SK-N-MC (cell line): Measurements from ENCODE around the gene TUBB4A.

ENCODE experiments used
- EZH2 ChIP-seq: fragments of 200-600 bp; sonication (generic); IDR thresholded peaks from one replicate; pipeline ENCODE4 v1.6.1; 2017; ENCODE audit warnings: antibody characterized with exemption
- POLR2AphosphoS5 ChIP-seq: IDR thresholded peaks from 2 replicates; pipeline ENCODE4 v1.6.1; 2012; ENCODE audit warnings: mild to moderate bottlenecking, low read depth, low read length, borderline replicate concordance

DNA sequence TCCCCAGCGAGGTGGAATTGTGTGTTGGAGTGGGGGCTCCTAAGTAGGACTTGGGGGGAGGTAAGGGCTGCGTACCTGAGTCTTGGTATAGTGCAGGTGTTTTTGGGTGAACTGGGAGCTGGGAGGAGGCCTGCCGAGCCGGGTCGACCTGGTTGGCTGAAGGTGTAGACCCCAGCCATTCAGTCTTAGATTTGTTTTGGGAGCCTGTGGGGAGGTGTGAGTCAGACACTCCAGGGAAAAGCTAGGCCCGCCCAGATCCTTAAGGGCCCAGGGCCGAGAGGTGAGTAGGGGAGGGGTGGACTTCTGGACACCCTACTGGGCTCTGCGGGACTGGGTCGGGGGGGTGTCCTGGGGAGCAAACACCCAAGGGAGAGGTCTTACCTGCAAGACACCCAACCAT is 37.1 kb downstream of the TUBB4A start:
- TF ChIP-seq POLR2AphosphoS5 = no peak
- no peak for TF ChIP-seq EZH2
